ENCODE results near the gene COG5.

COG5 gene

DNA sequence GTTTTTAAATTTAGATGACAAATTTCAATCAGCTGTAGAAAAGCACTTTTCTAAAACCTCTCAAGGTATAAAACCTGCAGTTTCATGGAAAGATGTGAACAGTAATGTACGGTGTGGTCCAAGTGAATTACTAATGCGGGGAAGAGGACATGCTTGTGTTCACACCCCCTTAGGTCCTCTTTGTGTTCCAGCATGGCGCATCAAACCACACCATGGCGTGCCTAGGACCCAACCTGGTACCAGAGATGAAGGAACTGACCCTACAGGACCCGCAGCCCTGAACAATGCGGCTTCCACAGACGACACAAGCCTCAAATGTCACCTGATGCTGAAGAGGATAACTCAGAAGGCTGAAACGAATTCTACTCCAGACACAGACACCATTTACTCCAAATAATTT, 175.1 kb downstream of the COG5 start:
- no peak for DNase-seq

DNA sequence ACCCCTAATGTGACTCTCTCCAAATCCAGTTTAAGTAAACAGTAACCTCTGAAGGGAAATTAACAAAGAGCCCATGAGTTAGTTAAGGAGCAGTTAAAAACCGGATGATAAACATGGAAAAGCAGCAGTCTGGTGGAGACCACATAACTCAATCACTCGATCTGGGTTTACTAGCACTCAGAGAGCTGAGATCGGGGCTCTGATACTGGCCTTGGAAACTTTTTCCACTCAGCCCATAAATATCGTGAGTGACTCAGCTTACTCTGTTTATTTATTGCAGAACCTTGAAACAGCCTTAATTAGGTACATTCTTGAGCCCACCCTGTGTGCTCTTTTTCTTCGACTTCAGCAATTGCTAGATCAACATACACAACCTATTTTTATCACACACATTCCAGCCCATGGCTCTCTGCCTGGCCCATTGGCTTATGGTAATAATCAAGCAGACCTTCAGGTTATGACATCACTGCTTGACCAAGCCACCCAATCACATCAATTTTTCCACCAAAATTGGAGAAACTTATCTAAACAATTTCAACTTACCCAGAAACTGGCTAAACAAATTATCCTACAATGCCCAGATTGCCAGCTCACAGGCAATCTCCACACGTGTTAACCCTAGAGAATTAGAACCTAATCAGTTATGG, 176.0 kb downstream of the COG5 start:
- no peak for DNase-seq

DNA sequence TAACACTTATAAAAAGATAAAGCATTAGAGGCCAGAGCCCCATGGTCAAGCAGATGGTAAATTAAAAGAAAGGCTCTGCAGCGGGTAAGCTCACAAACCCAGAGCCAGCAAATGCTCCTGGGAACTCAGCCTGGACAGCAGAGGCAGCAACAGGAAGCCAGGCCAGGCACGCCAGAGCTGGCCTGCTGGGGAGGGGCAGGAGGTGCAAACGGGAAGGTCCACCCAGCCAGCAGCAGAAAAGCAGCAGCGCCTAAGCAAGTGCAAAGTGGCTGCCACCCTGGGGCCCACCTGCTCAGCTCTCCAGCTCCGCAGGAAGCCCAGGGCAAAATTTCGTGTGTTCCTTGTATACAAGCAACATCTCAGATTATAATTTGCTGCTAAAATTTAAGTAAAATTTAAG, 176.6 kb downstream of the COG5 start:
- DNase-seq, result no peak

DNA sequence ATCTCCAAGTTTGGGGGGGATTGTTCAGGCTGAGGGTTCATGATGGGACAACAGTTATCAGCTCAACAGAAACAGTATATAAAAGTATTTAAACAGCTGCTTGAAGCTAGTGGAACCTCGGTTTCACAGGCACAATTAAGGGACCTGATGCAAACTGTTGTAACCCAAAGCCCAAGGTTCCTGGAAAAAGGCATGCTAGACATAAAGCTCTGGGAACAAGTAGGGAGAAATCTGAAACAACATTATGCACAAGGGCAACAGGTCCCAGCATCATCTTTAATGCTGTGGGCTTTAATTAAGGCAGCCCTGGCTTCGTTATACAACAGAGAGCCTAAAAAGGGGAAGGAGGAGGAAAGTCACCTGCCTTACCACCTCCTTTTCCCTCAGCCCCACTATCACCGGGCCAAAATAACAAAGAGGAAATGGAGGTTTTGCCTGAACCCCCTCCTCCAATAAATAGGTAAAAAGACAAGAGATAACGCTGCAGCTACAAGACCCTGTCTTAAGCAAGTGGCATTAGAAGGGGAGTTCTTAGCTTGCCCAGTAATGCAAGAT, 177.1 kb downstream of the COG5 start:
- DNase-seq, result no peak

DNA sequence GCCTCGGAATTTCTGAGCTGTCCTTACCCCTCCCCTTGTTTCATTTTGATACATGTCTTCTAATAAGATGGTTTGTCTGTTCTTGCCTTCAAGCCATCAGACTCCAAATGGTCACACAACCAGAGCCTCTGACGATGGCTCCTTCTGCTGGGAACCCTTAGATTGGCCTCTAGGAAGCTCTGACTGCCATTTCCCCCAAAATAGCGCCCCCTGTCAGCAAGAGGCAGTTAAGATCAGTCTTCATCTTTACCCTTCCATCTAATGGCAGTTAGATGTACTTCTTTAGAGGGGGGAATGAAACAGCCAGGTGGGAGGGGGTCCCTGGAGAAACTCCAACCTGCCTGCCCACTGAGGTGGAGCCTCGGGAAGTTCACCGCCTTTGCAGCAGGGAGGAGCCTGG, 179.7 kb downstream of the COG5 start:
- no peak for DNase-seq

DNA sequence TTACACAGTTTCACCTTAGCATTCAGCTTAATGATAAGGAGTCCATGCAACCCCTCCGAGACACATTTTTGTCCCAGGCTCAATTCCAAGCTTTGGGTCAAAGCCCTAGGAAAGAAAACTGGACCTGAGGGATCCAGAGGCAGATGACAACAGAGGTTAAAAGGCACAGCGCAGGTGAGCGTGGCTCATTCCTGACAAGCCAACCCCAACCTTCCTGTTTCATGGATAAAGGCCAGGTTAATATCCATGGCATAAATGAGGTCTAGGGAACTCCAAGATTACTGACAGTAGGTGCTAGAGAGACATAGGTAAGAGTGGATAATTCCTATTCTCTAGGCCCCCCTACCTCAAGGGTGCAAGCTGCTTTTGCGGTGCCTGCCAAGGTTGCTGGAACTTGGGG, 180.5 kb downstream of the COG5 start:
- no peak for DNase-seq

DNA sequence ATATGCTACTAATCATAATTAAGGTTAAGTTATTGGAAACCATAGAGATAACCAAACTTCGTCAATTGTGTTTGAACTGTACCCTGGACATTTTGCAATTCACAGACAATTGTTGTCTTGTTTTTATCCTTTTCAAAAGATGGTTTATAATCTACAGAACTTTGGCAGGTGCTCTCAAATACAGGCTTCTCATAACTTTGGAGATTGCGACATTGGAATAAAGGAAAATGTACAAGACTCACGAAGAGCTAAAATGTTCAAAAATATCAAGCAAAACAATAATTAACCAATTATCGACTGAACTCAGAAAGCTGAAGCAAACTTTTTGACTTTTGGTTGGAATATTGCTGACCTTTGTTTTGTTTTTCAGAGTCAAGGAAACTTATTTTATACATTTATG, 182.3 kb downstream of the COG5 start:
- DNase-seq, result no peak

DNA sequence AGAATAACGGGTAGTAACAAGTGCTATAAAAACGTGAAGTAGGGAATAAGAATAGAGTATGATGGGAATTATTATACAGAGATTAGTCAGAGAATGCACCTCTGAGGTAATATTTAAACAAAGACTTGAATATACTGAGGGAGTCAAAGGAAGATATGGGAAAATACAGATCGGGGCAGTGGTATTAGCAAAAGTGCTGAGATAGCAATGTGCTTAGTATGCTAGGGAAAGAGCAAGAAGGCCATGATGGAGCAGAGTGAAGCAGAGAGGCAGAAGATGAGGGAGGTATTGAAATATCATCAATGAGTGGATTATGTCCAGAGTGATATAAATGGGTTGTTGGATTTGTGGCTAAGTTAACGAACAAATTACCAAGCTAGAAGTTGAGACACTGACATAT, 190.4 kb downstream of the COG5 start:
- no peak for DNase-seq

DNA sequence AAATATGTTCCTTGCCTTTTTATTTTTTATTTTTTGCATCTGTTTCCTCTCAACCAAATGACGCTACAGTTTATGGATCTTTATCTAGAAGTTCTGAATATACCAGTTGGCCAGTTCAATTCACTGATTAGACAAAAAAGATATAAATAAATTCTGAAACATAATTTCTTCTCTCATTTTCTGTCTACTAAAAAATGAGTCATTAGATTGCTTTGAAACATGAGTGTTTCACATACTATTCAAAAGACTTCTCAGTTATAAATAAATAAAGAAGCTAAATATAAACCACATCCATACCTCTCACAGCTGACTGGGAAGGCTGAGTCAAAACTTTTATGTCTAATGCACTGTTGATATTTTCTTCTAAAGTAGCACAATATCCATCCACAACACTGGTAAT, 191.4 kb downstream of the COG5 start:
- DNase-seq, result no peak

DNA sequence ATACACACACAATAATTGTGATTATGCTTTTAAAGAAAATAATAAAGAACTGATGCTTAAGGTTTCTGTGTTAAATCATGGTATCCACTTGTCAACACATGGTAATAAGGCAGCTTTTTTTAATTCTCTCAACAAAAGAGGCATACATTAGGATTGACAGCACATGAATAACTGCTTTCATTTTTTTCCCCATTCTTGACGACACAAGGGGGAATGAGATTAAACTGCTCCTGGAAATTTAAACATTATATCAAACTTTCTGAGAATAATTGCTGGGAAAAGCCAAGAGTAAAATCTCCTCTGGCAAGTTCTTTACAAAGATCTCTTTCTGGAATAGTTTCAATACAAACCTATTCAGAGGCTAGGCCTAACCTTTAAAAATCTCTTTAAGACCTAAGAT, 192.9 kb downstream of the COG5 start:
- DNase-seq, result no peak

DNA sequence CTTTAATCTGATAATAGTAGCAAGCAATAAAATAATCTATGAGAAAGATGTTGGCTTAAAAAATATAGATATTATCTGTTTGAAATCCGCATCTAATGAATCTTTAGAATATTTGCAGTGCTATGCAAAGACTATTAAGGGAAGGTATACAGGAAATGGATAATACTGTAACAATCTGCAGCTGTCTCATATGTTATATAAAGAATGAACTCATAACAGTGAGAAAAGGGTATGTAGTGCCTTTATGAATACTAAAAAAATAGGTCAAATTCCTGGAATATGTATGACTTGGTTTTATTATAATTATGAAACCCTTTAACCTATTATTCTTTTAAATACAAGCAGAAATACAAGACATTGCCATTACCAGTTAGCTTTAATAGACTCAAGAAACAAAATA, 198.9 kb downstream of the COG5 start:
- no peak for DNase-seq

DNA sequence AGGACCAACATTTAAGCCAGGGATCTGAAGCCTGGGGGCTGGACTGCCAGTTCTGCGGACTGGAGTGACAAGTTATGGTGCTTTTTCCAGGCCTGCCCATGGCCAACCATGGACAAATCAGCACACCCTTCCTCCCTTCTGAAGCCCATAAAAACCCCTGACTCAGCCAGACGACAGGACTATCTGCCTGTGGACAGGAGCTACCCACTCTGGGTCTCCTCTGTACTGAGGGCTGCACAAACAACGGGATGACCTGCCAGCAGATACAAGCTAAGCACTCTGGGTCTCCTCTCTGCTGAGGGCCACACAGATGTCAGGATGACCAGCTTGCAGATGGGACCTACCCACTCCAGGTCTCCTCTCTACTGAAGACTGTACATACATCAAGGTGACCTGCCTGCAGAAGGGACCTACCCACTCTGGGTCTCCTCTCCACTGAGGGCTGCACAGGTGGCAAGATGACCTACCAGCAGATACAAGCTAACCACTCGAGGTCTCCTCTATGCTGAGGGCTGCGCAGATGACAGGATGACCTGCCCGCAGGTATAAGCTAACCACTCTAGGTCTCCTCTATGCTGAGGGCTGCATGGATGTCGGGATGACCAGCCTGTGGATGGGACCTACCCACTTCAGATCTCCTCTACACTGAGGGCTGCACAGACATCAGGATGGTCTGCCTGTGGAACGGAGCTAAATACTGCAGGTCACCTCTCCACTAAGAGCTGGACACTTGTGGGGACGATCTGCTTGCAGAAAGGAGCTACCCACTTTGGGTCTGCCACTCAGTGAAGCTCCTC, 204.0 kb downstream of the COG5 start:
- DNase-seq, result no peak

DNA sequence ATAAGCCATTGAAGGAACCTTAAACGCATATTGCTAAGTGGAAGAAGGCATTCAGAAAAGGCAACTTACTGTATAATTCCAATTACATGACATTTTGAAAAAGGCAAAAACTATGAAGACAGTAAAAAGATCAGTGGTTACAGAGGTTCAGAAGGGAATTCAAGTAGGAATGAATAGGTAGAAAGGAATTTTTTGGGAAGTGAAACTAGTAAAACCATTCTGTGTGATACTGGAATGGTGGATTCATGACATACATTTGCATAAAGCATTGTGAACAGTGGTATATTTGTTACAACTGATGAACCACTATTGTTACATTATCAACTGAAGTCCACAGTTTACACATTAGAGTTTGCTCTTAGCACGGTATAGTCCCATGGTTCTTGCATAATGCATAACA, 208.1 kb downstream of the COG5 start:
- DNase-seq, result no peak

DNA sequence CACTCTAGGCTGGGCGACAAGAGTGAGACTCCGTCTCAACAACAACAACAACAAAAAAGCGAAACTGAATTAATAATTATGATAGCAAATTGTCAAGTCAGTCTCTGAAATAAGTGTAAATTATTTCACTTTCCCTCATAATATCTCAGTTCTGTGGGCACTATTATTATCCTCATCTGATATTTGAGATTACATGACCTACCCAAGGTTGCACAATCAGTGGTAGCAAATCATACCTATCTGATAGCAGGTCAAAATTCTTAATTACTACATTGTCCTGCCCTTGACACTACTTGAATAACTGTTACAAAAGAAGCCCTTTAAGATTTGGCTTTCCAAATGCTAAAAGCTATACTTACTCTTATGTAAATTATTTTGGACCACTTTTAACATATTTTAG, 209.1 kb downstream of the COG5 start:
- DNase-seq, result no peak

DNA sequence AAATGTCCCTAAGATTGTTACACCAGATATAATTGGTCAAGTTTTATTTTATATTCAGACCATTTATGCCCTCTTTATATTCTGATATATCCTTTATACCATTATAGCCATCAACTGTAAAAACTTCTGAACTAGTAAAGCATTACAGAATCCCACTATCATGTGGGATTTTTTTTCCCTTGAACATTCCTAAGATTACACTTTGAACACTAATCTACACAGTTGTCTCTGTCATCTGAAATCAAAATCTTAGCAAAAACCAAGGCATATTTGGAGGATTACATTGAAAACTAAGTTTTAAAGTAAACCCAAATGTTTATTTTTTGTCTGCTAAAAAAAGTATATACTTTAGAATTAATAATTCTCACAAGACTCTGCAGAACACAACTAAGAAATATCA, 210.0 kb downstream of the COG5 start:
- no peak for DNase-seq

DNA sequence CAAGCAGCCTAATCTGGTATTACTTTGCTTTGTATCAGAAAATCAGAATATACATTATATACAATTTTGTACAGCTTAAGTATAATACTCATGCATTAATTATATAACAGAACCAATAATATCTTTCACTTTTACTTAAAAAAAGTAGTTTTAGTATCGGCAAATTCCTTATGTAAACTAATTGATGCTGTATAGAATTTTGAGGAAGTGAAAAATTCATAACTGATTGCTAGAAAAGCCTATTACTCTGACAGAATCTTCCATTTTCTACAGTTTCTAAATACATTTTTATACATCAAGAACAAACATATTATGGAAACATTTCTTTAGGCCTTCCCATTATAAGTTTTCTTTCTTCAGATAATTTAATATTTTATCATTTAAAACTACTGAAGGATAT, 217.8 kb downstream of the COG5 start:
- DNase-seq, result no peak

DNA sequence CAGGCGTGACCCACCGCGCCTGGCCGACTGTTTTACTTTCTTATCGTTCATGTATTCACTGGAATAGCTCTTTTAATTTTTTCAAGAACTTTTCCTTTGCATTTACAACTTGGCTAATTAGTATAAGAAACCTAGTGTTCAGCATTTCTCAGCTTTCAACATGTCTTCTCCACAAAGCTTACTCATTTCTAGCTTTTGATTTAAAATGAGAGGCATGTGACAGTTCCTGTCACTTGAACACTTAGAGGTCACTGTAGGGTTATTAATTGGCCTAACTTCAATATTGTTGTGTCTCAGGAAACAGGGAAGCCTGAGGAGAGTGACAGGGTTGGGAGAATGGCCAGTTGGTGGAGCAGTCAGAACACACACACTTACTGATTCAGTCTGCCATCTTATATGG, 218.9 kb downstream of the COG5 start:
- DNase-seq, result no peak

DNA sequence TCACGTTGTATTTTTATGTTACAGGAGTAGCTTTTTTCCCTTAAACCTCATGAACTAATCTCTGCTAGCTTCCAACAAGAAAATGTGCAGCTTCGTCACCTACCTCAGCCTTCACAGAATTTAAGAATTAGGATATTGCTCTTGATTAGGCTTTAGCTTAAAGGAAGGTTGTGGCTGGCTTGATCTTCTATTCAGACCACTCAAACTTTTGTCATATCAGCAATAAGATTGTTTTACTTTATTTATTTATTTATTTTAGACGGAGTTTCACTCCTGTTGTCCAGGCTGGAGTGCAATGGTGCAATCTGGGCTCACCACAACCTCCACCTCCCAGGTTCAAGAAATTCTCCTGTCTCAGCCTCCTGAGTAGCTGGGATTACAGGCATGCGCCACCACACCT, 219.4 kb downstream of the COG5 start:
- DNase-seq, result no peak

DNA sequence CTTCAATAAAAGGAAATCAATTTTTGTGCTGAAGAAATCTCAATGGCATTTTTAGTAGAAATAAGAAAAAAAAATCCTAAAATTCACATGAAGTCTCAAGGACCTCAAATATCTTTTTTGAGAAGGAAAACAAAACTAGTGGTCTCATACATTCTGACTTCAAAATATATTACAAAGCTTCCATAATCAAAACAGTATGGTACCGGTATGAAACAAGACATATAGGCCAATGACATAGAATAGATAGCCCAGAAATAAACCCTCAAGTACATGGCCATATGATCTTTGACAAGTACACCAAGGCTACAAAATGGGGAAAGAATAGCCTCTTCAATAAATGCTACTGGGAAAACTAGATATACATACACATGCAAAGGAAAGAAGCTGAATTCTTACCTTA, 225.6 kb downstream of the COG5 start:
- DNase-seq, result no peak

DNA sequence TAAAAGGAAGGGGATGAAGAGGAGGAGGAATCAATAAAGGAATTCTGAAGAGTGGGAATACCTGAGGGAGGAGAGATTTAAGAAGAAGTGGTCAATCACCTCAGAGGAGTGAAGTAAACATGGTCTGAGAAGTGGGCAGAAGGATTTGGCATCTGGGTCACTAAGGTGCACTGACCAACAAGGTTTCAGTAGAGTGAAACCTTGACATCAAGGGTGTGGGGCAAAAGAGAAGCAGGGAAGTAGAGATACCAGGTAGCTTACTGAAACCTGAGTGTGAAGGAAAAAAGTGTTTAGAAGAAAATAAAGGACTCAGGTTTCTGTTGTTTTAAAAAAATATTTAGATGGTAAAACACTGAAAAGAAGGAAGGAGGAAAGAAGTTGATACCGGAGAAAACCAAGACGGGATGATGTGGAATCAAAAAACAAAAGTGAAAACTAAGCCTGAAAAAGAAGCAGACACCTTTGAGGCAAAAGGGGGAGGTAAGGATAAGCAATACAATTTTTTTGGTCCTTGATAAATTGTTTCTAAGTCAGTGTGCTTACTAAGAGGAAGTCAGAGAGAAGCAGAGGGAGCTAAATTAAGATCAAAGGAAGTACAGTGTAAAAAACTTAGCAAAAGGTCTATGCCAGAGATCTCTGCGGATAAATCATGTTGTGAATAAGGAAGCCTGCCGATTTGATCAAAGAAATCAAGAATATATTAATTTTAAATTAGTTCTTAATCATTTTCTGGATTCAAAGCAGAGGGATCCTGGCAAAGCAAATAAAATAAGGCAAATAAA, 231.0 kb downstream of the COG5 start:
- peak; percentile 8 to 14 for DNase-seq

DNA sequence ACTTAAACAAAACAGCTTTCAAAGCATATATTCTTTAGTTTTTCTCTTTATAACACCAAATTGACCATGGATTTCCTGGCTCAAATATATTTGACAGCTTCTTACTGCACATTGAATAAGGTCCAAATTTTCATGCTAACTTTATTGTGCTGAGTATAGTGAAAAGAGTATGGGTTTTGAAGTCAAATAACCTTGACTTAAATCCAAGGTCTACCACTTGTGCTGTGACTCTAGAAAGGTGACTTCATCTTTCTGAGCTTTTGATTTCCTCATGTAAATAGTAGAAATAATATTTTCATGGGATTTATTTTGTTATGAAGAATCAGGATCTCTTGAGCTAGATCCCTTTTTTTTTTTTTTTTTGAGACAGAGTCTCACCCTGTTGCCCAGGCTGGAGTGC, 233.2 kb downstream of the COG5 start:
- no peak for DNase-seq

DNA sequence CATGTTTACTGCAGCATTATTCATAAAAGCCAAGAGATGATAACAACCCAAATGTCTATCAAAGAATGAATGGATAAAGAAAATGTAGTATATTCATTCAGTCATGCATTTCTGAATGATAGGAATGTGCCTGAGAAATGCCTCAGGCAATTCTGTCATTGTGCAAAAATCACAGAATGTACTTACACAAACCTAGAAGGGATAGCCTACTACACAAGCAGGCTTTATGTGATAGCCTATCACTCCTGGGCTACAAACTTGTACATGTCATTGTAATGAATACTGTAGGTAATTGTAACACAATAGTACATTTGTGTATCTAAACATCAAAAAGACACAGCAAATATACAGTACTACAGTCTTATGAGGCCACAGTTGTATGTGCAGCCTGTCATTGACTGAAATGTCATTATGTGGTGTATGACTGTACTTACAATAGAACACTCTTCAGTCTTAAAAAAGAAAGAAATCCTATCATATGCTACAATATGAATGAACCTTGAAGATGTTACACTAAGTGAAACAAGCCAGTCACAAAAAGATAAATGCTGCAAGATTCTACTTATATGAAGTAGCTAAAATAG, 235.6 kb downstream of the COG5 start:
- DNase-seq, result no peak

DNA sequence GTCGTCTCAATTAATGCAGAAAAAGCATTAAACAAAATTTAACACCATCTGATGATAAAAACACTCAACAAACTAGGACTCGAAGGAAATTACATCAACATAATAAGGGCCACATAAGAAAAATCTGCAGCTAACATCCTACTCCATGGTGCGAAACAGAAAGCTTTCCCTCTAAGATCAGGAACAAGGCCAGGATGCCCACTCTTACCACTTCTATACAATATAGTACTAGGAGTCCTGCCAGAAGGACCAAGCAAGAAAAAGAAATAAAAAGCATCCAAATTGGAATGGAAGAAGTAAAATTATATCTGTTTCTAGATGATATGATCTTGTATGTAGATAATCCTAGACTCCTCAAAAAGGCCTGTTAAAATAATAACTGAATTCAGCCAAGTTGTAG, 237.7 kb downstream of the COG5 start:
- no peak for DNase-seq
